Measurements from ENCODE around the gene KRT75.

DNA sequence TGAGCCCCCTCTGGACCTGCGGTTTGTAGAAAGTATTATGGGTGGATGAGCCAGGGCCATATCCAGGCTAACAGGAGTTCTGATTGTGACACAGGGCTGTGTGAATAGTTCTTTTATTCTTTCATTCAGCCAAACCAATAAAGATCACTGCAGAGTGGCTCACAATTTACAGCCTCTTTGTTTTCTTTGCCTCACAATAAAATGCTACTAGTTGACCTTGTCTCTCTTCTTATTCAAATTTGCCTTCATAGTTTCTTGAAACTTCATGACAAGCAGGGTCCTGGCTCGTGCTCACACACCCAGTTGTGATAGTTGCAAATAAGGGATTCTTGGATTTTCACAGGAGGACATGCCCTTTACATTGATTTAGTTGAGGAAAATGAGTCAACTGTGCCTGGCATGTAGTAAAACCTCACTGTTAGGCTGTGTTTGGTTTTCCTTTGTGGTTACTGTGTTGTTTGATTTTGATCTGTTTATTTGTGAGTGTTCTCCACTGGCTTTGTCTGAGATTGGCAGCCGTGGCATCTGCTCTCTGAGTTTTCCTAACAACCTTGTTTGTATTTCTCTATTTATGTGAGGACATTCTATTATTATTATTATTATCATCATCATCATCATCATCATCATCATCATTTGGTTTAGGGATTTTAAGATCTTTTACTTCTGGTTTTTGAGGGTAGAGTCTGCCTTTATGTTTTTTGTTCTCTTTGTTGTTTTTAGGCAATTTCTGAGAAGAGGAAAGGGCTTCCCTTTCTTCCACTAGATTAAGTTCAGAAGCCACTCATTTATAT is 20.4 kb upstream of the KRT75 start:
- no peak for TF ChIP-seq EZH2phosphoT487 (IDR thresholded peaks at IDR 0.05)
- TF ChIP-seq CTCF (IDR thresholded peaks at IDR 0.05) = no peak
- TF ChIP-seq EZH2 (IDR thresholded peaks at IDR 0.05) = no peak

Data from neural progenitor cell (in vitro differentiated cells).